ENCODE measurements around the gene BLOC1S1.

The BLOC1S1 gene

DNA sequence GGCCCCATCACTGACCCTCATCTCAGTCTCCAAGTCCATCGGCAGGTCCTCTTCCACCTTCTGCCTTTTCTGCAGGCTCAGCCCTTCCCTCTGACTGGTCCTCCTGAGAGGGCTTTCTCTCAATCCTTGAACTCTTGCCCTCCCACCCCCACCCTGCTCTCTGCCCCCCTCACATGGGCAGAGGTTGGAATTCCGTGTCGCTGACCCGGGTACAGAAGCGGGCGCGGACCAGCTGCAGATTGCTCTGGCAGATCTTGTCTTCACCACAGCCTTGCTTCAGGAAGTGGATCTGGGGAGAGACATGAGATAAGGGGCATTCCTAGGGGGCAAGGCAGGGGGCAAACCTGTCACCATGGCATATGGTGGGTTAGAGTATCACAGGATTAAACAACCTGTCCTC is 20.5 kb upstream of the BLOC1S1 start:
- no peak for DNase-seq

DNA sequence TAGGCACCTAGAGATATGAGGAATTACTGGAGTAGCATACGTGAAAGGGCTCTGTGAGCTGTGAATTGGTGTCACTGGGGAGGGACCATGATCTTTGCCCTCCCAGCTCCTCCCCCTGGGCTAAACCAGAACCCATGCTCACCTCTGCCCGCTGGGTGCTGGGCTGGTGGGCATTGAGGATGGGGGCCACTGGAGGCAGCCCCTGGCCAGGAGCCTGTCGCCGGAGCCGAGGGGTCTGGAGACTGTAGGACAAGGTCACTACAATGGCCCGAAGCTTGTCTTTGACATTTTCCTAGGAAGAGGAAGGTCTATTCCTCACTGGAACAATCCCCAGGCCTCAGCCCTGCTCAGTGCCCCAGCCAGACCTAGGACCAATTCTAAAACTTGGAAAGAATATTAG is 19.7 kb upstream of the BLOC1S1 start:
- no peak for DNase-seq

DNA sequence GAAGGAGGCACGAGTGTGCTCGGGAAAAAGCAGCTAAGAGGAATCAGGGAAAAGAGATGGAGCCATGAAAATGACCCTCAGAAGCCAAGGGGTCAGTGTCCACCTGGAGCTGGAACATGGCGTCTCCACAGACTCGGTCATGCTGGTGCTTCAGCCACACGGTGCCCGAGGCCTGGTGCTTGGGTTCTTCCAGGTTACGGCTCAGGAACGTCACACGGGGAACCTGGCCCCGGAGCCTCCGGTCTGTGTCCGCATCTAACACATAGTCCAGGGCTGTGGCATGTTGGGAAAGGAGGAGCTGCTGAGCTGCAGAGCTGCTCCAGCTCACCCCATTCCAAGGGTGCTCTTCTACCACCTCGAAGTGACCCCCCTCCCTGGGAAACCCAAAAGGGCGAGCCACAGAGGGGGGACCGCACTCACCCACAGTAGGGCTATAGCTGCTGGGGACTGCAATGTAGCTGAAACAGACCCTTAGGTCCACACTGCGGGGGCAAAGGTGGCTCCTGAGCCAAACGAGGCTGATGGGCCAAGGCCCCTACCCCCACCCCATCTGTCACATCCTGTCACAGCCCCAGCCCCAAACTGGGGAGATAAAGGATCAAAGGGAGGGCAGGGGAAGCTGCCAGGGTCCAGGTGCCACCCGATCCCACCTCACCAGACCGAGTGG is 18.9 kb upstream of the BLOC1S1 start:
- no peak for DNase-seq

DNA sequence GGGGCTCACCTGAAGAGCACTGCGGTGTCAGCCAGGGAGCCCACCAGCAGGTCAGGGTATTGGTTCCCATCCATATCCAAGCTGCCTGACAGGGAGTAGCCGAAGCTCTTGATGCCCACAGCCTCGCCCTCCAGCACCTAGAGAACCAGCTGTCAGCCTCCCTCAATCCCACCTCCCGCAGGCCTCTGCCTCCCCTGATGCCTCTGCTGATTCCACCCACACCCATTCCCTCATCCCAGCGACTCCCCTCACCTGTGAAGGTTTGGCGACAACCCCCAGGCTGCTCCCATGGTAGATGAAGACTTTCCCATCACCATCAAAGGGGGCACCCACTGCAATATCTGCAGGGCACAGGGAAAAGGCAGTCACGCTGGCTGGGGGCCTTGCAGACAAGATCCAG is 18.2 kb upstream of the BLOC1S1 start:
- no peak for DNase-seq

DNA sequence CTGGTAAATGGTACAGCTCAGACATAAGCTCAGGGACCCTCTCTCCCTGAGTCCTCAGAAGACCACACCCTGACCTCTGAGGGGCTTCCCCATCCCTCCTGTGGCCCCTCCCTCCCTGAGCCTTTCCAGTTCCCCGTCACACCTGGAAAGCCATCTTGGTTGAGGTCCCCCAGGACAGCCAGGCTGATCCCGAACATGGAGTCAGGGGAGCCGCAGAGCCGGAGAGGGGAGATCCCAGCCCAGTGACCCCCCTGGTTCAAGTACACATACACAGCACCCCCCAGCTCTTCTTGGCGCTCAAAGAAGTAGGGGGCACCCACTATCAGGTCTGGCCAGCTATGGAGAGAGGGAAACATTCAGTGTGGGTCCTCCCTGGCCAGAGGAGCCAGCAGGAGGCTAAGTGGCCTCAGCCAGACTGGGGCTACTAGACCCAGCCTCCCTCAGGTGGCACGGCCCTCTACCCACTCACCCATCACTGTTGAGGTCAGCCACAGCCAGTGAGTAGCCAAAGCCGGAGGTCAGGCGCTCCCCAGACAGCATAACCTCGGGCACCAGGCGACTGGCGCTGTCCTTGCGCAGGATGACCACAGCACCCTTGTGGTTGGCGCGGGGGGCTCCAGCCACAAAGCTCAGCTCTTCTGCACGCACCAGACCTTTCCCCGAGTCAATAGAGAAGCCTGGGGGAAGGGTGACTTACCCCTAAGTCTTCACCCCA is 17.4 kb upstream of the BLOC1S1 start:
- no peak for DNase-seq

DNA sequence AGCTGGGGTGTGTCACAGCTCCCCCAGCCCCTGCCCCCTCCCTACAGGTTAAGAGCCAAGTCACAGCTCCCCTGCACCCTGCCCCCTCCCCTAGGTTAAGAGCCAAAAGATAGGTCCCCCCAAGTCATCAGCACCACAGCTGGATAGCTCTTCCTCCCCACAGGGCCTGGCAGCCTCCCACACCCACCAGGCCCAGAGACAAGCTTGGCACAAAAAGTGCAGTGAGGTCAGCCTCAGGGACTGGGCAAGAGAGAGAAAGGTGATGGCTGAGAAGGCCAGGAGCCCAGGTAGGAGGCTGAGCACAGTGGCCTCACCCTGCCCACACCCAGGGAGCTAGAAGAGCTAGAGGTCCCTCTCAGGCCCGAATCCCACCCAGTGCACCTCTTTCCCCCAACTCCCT is 16.9 kb upstream of the BLOC1S1 start:
- no peak for DNase-seq

DNA sequence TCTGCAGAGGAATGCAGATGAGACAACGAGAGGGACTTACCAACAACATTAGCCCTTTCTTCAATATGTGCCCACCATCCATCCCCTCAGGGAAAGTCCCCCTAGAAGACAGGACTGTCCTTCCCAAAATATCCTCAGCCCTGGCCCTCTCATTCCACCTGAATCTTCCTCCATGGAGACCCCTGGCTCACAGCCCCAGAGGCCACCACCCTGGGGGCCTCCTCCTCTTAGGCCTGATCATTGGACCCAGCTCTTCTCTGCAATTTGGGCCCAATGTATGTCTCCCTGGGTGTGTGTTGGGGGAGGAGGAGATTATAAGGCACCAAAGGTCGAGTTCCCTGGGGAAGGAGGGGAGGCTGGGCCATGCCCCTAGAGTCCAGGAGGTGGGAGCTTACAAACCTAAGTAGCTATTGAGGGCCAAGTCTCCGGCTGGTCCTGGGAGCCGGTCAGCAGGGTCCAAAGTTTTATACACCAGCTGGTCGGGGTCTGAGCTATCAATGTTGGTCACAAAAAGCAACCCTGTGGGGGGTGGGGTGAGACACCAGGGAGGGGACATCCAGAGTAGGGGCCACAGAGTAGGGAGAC is 16.3 kb upstream of the BLOC1S1 start:
- DNase-seq, result no peak

DNA sequence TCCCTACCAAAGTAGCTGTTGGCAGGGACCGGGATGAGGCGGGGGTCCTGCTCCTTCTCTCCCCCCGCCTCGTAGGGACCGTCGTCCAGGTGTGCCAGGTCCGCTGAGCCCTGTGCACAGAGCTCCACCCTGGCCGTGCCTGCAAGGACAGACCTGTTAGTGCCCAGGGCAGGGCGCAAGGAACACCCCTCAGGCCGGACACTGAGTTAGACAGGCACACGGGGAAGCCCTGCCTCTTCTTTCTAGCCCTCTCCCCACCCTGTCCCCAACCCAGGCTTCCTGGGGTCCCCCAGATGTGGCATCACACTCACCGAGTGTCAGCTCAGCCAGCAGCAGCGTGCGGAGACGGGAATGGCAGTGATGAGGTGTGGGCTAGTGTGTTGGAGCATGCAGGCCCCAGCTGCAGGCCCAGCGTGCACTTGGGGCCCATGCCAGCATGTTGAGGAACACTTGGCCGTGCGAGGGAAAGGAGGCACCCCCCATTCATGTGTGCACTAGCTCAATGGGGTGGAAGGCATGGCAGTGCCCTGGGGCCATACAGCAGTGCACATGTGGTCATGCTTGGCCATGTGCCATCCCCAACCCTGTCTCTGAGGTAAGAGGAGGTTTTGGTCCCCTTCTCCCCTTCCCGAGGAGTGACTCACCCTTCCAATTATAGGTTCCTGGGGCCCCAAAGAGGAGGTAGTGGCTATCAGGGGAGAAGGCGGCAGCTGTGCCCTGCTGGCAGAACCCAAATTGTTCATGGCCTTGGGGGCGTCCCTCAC is 15.4 kb upstream of the BLOC1S1 start:
- no peak for DNase-seq

DNA sequence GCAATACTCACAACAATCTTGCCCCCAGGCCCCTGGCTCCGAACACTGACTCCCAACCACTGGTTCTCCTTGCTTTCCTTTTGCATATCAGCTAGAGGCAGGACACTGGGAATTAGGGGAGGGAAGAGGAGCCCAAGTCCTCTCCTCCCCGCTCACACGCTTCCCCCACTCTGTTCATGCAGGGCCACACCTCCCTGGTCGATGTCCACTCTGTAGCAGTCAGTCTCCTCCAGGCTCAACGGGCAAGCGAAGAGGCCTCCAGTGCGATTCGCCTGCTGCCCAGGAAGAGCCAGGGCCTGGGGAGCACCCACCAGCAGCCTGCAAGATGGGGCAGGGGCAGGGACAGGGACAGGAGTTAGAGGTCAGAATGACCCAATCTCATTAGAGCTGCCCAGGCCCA is 13.0 kb upstream of the BLOC1S1 start:
- DNase-seq, result no peak

DNA sequence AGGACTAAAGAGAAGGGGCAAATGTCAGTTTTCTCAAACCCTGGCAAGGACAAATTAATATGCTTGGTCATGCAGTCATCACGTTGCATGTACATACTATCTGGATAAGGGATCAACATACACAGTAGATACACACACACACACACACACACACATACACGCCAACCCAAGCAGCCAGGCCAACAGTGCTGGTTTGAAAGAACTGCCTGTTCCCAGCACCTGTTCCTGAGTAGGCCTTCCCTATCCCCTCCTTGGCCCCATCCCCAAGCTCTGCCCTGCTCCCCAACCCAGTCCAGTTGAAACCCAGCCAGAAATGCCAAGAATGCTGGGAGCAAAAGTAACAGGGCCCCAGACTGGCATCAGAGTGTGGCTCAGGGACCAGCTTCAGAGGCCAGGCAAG is 12.6 kb upstream of the BLOC1S1 start:
- DNase-seq, result no peak

DNA sequence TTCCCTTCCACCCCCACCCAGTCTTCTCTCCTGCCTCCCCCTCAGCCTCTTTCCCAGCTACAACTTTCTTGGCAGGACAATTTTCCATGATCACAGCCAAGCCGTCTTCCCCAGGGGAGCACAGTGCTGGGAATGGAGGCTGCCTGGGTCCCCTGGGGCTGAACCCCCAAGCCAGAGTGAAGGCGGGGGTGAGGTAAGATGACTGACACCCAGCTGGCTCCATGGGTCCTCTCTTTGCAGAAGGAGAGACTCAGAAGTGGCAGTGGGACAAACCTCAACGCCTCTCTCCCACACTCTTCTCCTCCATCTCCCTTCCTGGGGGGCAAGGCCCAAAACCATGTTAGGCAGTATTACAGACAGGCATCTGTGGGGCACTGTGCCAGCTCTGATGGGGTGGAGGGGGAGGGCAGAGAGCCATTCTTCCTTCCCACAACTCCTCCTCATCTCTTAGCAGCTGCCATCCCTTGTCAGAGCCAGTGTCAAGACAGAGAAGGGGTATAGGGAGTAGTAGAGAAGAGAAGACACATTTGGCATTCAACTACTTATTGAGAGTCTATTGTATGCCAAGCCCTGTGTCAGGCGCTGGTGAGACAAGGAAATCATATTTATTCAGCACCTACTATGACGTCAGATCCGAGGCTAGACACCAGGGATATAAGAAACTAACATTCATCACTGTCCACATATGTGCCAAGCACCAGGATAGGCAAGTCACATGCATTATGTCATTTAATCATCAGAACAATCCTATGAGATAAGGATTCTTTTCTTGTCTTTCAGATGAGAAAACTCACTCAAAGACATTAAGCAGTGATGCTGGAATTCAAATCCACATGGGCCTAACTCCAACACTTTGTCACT is 11.7 kb upstream of the BLOC1S1 start:
- DNase-seq, result no peak

DNA sequence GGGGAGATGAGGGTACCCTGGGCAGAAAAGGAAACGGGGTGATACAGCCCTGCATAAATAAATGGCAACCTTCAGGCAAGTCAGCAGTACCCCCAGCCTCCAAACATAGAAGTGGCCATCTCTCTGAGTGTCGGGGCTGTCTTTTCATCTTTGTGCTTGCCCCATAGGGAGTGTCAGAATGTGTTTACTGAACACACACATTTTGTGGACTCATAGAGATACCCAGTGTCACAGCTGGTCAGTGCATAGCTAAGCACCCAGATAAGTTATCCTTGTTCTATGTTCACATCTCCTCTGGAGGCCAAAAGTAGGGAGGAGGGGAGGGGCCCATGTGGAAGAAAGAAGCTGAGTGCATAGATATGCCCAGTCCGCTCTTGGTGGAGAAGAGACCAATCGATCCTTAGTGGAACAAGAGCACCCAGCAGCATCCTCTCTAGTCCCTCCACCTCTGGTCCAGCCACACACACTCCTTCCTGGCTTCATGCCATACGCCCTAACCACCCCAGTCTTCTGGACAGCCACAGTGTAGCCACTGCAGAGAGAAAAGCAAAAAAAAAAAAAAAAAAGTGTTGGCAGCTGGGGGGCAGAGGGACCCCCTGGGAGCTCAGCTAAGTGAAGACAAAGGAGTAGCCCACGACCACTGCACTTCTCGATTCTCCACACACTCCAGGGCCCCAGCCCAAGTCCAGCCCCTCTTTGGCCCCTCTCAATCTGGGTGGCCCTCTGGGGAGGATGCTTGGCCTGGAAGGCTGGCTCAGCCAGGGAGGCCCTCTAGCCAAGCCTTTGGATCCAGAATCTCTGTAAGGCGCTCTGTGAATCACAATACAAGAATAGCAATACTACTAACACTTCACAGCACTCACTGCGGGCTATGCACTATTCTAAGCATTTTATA is 10.8 kb upstream of the BLOC1S1 start:
- no peak for DNase-seq

DNA sequence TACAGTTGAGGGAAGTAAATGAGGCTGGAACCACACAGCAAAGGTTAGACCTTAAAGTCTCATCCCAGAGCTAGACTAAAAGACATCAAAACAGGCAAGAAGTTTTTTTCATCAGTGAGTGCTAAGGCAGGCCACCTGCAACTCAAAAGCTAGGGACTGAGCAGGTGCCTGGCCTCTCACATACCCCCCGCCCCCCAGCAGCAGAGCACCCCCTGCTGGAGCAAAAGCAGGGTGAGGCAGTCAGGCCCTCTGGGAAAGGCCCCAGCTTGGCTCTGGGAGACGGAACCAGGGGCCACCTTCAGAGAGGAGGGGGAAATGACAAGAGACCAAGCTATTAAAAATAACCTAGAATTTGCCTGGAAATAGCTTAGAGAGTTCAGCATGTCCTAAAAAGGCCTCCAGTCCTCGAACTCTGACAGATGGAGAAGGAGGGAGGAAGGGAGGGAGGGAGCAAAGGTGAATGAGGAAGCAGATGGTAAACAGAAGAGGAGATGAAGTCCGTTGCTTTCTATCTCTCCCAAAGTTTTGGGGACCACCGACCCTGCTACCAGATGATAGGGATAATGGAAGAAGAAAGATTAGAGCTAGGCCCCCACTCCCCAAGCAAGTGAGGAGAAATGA is 10.0 kb upstream of the BLOC1S1 start:
- peak in 1 of 2 experiments; percentile 11 for DNase-seq

DNA sequence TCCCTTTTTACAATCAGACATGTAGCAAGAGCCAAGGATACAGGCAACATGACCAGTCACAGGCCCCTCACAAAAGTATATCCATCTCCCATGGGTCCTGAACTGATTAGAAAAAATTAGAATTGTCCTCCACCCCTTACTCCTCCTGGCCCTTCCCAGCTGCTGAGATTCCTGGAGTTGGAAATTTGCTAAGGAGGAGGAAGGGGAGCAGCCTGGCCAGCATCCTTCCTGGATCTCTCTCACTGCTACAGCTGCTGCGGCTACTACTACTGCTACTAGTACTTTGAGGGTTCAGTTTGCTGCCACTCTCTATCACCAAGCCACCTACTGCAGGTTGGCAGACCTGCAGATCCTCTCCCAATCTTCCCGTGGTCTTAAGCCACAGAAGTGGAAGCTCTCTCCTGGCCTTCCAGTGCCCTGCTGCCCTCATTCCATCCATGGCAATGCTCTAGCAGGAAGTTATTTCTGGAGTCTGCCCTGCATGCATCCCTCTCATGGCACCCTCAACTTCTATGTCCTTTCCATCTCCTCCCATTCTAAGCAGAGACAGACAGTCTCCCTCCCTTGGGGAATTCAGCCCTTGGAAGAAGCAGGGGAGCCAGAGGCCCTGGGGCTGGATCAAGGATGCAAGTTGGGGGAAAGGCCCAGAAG is 9.2 kb upstream of the BLOC1S1 start:
- DNase-seq, result peak in 1 of 2 experiments; percentile 11

DNA sequence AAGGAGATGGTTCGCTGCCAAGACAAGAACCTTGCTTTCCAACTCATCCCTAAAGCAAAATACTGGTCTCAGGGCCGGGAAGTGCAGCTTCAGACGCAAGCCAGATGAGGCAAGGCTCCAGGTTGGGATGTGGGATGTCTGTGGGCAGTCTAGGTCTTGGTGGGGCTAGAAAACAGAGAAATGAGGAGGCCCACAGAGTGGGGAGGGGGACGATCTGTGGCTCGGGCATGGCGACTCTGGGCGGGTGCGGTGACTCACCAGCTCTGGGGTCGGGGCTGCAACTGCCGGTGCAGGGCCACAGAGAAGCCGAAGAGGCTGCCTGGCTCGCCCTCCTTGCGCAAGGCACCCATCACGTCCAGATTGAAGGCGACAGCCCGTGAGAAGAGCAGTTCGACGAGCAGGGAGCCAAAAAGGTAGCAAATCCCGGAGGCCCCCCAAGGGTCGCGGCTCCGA is 8.6 kb upstream of the BLOC1S1 start:
- peak in 1 of 2 experiments; percentile 19 for DNase-seq

DNA sequence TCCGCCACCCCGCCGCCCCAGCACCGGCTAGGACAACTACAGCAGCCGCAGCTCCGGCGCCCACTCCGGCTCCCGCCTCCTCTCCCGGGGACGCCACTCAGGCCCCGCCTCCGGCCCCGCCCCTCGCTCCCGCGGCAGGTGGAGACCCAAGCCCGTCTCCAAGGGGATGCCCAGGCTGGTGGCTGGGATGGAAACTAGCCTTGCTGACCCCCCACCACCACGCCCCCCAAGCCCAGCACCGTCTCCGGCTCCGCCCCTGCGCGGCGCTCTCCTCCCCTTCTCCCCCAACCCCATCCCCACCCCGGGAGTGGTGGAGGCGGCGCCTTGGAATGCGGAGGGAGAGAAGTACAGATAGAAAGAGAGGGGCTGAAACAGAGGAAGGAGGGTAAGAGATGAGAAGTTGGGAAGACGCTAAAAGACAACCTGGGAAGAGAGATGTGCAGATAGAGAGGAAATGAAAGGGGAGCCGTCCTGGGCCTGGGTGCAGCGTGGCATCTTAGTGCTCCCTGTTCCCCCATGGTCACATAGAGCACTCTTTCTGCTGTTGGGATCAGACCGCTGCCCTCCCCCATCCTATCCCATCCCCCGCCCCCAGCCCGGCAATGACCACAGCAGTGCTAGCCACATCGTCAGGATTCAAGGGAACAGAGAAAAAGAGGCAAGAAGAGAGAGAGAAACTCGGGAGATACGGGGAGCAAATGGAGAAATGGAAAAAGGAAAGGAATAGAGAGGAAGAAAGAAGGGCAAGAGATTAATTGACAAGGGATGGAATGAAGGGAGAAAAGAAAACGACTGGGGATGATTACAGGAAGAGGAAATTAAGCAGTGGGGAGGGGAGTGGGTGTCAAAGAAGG is 7.8 kb upstream of the BLOC1S1 start, which contains the start of gene ITGA7:
Gene ITGA7 (minus strand): TSS at position 64 of the 854 bp plus-strand sequence. CDS start 222 bp downstream, outside the sequence.
- DNase-seq, result peak in 1 of 2 experiments; percentile 80

DNA sequence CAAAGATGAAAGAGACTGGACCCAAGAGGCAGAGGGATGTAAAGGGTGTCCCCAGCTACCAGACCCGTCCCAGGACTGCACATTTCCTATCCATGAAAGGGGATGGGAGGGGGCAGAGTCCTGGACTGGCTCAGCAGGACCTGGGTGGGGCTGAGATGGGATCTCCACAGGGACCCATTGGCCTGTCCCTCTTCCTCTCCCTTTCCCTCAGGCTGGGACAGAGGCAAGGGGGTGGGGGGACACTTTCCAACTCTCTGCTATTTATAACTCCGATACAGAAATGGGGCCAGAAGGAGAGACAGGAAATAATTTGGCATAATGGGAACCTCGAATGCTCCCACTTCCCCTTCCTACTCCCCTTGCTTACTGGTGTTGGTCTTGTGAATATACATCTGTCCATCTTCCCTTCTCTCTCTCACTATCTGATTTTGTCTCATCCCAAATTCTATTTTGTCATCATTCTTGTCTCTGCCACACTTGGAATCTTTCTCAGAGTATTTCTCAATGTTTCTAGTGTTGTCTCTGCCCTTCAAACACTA is 7.1 kb upstream of the BLOC1S1 start:
- no peak for DNase-seq

DNA sequence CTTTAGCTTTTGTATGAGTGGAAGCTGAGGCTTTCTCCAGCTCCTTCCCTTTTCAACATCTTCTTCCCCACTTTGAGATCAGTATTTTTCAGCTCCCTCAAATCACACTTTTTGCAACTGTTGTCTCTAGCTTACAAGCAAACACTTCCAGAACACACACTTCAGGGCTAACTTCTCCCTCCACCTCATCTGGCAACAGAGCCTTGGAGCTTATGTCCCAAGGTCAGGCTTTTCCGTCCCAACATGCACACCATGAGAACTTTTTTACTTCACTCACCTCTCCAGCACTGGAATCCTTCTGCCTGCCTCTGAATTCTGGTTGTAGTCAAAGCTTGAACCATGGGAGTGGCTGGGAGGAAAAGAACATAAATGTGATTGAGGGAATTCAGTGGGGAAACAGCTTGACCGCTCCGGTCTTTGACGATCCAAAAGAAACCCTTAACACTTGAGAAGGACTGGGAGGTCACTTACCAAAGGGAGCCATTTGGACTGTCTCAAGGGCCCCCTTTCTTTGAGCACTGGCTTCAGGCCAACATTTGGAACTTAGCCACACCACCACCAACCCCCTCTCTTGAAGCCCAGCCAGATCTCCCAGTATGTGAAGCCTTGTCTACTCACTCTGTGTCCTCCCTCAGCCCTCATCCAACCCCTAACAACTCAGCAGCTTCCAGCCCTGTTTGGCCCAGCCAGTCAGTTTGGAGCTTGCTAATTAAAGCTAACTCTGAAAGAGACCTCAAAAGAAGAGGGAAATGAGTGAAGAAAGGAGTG is 3.9 kb upstream of the BLOC1S1 start:
- DNase-seq, result no peak

Measured in NCI-H526 (cell line).